PC-3 (cell line): ENCODE measurements around the gene MELK.

ENCODE experiments used
- CTCF ChIP-seq: fragments of 300-600 bp; sonication (generic); conservative IDR thresholded peaks from 2 replicates; pipeline ENCODE4 v1.5.1; 2017; ENCODE audit warnings: antibody characterized with exemption, low read depth, mild to moderate bottlenecking, low read length
- EZH2phosphoT487 ChIP-seq: fragments of 300-600 bp; sonication (generic); IDR thresholded peaks from 2 replicates; pipeline ENCODE4 v1.6.1; 2018; ENCODE audit warnings: mild to moderate bottlenecking, antibody characterized with exemption, low read length, borderline replicate concordance

GRCh38 chr9:36665921-36666431 is 93.3 kb downstream of the MELK start:
- no peak for TF ChIP-seq EZH2phosphoT487
- TF ChIP-seq CTCF = no peak
